ENCODE measurements around the gene BHMT2.

DNA sequence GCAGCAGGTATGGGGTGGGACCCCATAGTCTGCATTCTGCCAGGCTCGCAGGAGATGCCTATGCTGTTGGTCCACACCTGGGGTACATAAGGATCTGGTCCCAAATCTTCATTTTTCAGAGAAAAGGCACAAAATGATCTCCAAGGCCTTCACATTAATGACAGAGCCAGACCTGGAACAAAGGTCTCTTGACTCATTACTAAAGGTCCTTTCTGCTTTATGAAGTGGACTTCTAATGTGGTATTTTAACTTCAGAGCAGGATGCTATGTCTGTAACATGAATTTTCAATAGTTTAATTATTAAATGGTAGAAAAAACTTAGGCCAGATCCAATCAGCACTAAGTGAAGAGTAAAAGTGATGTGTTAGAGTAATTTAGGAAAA lies 38.1 kb upstream of the BHMT2 start:
- TF ChIP-seq, protein P1, sequence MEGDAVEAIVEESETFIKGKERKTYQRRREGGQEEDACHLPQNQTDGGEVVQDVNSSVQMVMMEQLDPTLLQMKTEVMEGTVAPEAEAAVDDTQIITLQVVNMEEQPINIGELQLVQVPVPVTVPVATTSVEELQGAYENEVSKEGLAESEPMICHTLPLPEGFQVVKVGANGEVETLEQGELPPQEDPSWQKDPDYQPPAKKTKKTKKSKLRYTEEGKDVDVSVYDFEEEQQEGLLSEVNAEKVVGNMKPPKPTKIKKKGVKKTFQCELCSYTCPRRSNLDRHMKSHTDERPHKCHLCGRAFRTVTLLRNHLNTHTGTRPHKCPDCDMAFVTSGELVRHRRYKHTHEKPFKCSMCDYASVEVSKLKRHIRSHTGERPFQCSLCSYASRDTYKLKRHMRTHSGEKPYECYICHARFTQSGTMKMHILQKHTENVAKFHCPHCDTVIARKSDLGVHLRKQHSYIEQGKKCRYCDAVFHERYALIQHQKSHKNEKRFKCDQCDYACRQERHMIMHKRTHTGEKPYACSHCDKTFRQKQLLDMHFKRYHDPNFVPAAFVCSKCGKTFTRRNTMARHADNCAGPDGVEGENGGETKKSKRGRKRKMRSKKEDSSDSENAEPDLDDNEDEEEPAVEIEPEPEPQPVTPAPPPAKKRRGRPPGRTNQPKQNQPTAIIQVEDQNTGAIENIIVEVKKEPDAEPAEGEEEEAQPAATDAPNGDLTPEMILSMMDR (conservative IDR thresholded peaks at IDR 0.05; ENCODE audit: low read depth in 2 of 2) = no peak
- no peak for TF ChIP-seq EZH2 (IDR thresholded peaks at IDR 0.05; ENCODE audit: low read depth, unreplicated experiment)
